Natural killer cell (primary cell): ENCODE data around the gene MAD1L1. TPM values are rescaled to one million over a fixed set of nuclear protein-coding genes. Genes with fewer than 3 reads are reported as not detected.

Experiments
- ATAC-seq, 3 donors: fragments of 150-1000 bp in 2 of 3; fragments of 200-7000 bp in 1 of 3; cut with Tn5 transposase; 1 replicate in 1 of 3; 2 replicates in 2 of 3; pipeline ENCODE4 v1.10.0; 2021; ENCODE audit warnings: mild to moderate bottlenecking in 2 of 3, moderate library complexity in 2 of 3
- DNase-seq, 2 donors: peaks; one replicate each; pipeline versions ENCODE4 v3.0.0 to v3.0.0-alpha.2; 2013 to 2021; ENCODE audit warnings: mixed read lengths in 1 of 2
- H3K27ac ChIP-seq: one replicate; pipeline ENCODE4 v1.5.1; 2013; ENCODE audit warnings: mild to moderate bottlenecking, low read length
- H3K27me3 ChIP-seq: one replicate; pipeline ENCODE4 v1.6.1; 2013; ENCODE audit warnings: low read length; ENCODE audit not compliant: control insufficient read depth, insufficient read depth
- H3K36me3 ChIP-seq: one replicate; pipeline ENCODE4 v1.6.1; 2013; ENCODE audit warnings: low read length; ENCODE audit not compliant: control insufficient read depth, insufficient read depth
- H3K4me1 ChIP-seq: one replicate; pipeline ENCODE4 v1.6.1; 2013; ENCODE audit warnings: low read length; ENCODE audit not compliant: control insufficient read depth, insufficient read depth
- H3K4me3 ChIP-seq: one replicate; pipeline ENCODE4 v1.5.1; 2013; ENCODE audit warnings: low read length
- H3K9me3 ChIP-seq: one replicate; pipeline ENCODE4 v1.6.1; 2013; ENCODE audit warnings: low read length; ENCODE audit not compliant: control insufficient read depth, insufficient read depth
- H3K27ac Mint-ChIP-seq, 2 donors: one replicate each; pipeline ENCODE4 v1.8.0; 2022; ENCODE audit warnings: mild to moderate bottlenecking in 2 of 2, mixed read lengths in 2 of 2, moderate library complexity in 1 of 2
- H3K27me3 Mint-ChIP-seq, 2 donors: one replicate each; pipeline ENCODE4 v1.8.0; 2022; ENCODE audit warnings: low read depth in 2 of 2, mixed read lengths in 2 of 2
- H3K36me3 Mint-ChIP-seq: one replicate; pipeline ENCODE4 v1.8.0; 2022; ENCODE audit warnings: mixed read lengths
- H3K4me1 Mint-ChIP-seq, 2 donors: one replicate each; pipeline ENCODE4 v1.8.0; 2022; ENCODE audit warnings: mixed read lengths in 2 of 2
- H3K4me3 Mint-ChIP-seq: one replicate; pipeline ENCODE4 v1.8.0; 2022; ENCODE audit warnings: mild to moderate bottlenecking, moderate library complexity, mixed read lengths
- H3K9me3 Mint-ChIP-seq, 2 donors: one replicate each; pipeline ENCODE4 v1.8.0; 2022; ENCODE audit warnings: mixed read lengths in 2 of 2
- CTCF ChIP-seq: fragments of 200-600 bp; IDR thresholded peaks from one replicate; pipeline ENCODE4 v1.8.0; 2022; ENCODE audit warnings: antibody characterized with exemption
- WGBS: methylation state at CpG from one replicate; pipeline ENCODE4 v1.1.7; 2013; ENCODE audit warnings: missing lambda C conversion rate; ENCODE audit not compliant: insufficient coverage; 5-methylcytosine and 5-hydroxymethylcytosine counted together
- intact Hi-C: fragments of 100-400 bp; cut with micrococcal nuclease; formaldehyde crosslinking; loops from one replicate; pipeline ENCODE4 v1.14.2; 2022
- total RNA-seq, 4 donors: library from RNA; stranded (reverse); fragments of 120-200 nt in 1 of 4; gene quantifications; one replicate each; pipeline versions ENCODE4 v1.2.3 to v1.2.4, GENCODE V29; 2013 to 2022

The MAD1L1 gene
- total RNA-seq, 3 donors from 2014 or later (not counting 1 experiment from before 2014, with no cell fraction given): 53.6 to 81.2 (median 77.4) TPM

GRCh38 chr7:2098056-2098455 is 134.7 kb downstream of the MAD1L1 start:
- intact Hi-C loops: no loop called here
- no peaks in the 10 kb centered on the region for H3K36me3 Mint-ChIP-seq
- H3K4me1 ChIP-seq: peaks cover 58% of the 10 kb centered on the region

GRCh38 chr7:2097492-2097891 is 135.3 kb downstream of the MAD1L1 start:
- WGBS: 67% methylated on average over 11 of the region's 11 CpGs
- no peak overlapping the region for H3K4me3 ChIP-seq
- H3K27me3 Mint-ChIP-seq: peaks cover 16 to 30% of the 10 kb centered on the region in 2 donors
- peak overlapping the region; percentile 29 to 65 for H3K27ac Mint-ChIP-seq
- H3K4me1 ChIP-seq: peaks cover 52% of the 10 kb centered on the region
- ATAC-seq: peak in 2 of 3 donors; percentile 22 to 49
- no peak overlapping the region for H3K27ac ChIP-seq
- H3K36me3 ChIP-seq: no peaks in the 10 kb centered on the region
- H3K4me1 Mint-ChIP-seq: peaks cover 52 to 73% of the 10 kb centered on the region in 2 donors
- H3K9me3 ChIP-seq: peaks cover 9% of the 10 kb centered on the region
- DNase-seq: no peak
- no peaks in the 10 kb centered on the region for H3K27me3 ChIP-seq
- TF ChIP-seq CTCF: no peak
- intact Hi-C loops: no loop called here
- H3K36me3 Mint-ChIP-seq: no peaks in the 10 kb centered on the region
- peak overlapping the region; percentile 83 for H3K4me3 Mint-ChIP-seq
- peaks cover 5 to 6% of the 10 kb centered on the region in 2 donors for H3K9me3 Mint-ChIP-seq

More at GRCh38 chr7:2098056-2098455, 134.7 kb downstream of the MAD1L1 start:
- no peak for TF ChIP-seq CTCF
- 97% methylated on average over 18 of the region's 18 CpGs for WGBS
- Mint-ChIP-seq H3K9me3 (peaks cover 6 to 8% of the 10 kb centered on the region in 2 donors), H3K4me3 (peak overlapping the region; percentile 69), H3K27me3 (peaks cover 16 to 31% of the 10 kb centered on the region in 2 donors), H3K27ac (no peak overlapping the region), H3K4me1 (peaks cover 58 to 77% of the 10 kb centered on the region in 2 donors)
- Histone ChIP-seq H3K9me3 (peaks cover 14% of the 10 kb centered on the region), H3K36me3 (no peaks in the 10 kb centered on the region), H3K4me3 (no peak overlapping the region), H3K27me3 (no peaks in the 10 kb centered on the region), H3K27ac (no peak overlapping the region)
- no peak for ATAC-seq
- no peak for DNase-seq

GRCh38 chr7:2096692-2097387 is 135.9 kb downstream of the MAD1L1 start:
- H3K4me1 Mint-ChIP-seq: peaks cover 46 to 71% of the 10 kb centered on the region in 2 donors

More at GRCh38 chr7:2096692-2097387, 135.9 kb downstream of the MAD1L1 start:
- H3K4me1 ChIP-seq: peaks cover 49% of the 10 kb centered on the region
- TF ChIP-seq CTCF: no peak
- Mint-ChIP-seq H3K27me3 (peaks cover 16 to 29% of the 10 kb centered on the region in 2 donors), H3K4me3 (peak overlapping the region; percentile 83), H3K36me3 (no peaks in the 10 kb centered on the region), H3K27ac (peak overlapping the region; percentile 29 to 65), H3K9me3 (no peaks in the 10 kb centered on the region)
- H3K9me3 ChIP-seq: peaks cover 3% of the 10 kb centered on the region
- WGBS: 80% methylated on average over 27 of the region's 28 CpGs
- DNase-seq: no peak
- no peak for ATAC-seq
- H3K4me3 ChIP-seq: no peak overlapping the region
- H3K36me3 ChIP-seq: no peaks in the 10 kb centered on the region
- intact Hi-C loops: no loop called here
- no peaks in the 10 kb centered on the region for H3K27me3 ChIP-seq
- no peak overlapping the region for H3K27ac ChIP-seq
